Motor neuron (in vitro differentiated cells): ENCODE results near the gene METTL26. TPM values are rescaled to one million over a fixed set of nuclear protein-coding genes. Genes with fewer than 3 reads are reported as not detected.

Experiments
- ATAC-seq, 8 experiments: fragments of 200-7000 bp; cut with Tn5 transposase; replicated peaks in 6 of 8; 2 replicates each; pipeline ENCODE4 v1.8.0; 2021; ENCODE audit warnings: mild to moderate bottlenecking in 8 of 8, moderate library complexity in 8 of 8
- H3K27ac ChIP-seq, 2 donors: fragments of 250-450 bp; sonication (Bioruptor Pico); 2 replicates each; pipeline ENCODE4 v1.9.0; 2021; ENCODE audit warnings: antibody characterized with exemption in 2 of 2, mild to moderate bottlenecking in 2 of 2, moderate library complexity in 1 of 2
- H3K4me1 ChIP-seq, 2 donors: fragments of 250-450 bp; sonication (Bioruptor Pico); replicated peaks in 1 of 2; 2 replicates each; pipeline ENCODE4 v1.6.1; 2021; ENCODE audit warnings: antibody characterized with exemption in 2 of 2, mild to moderate bottlenecking in 2 of 2, moderate library complexity in 1 of 2
- H3K4me3 ChIP-seq, 5 donors: fragments of 250-450 bp; sonication (Bioruptor Pico); 2 replicates each; pipeline ENCODE4 v1.9.0; 2021; ENCODE audit warnings: antibody characterized with exemption in 5 of 5, mild to moderate bottlenecking in 5 of 5, moderate library complexity in 4 of 5
- WGBS, 10 experiments: fragments of 450-650 bp; shearing (Covaris generic); methylation state at CpG; one replicate each; pipeline ENCODE4 v1.0.0; 2022; 5-methylcytosine and 5-hydroxymethylcytosine counted together
- in situ Hi-C, 9 experiments: fragments of 400-800 bp; cut with MboI; loops; one replicate each; pipeline ENCODE4 v1.15.0; 2021; ENCODE audit warnings: low sequenced_read_pairs in 9 of 9, low pct_unique_long_range_greater_than_20kb in 2 of 9; ENCODE audit not compliant: unreplicated experiment in 9 of 9
- total RNA-seq, 8 experiments: library from RNA; unstranded; fragments of 300-600 nt; gene quantifications; 2 replicates each; pipeline versions ENCODE4 v1.2.3 to v1.2.4, GENCODE V29; 2022

METTL26 gene
- total RNA-seq, result 10 to 100 TPM; 52.5 to 97.9 (median 66.7) TPM

GRCh38 chr16:636206-637080 is at the start of gene METTL26:
Gene METTL26, minus strand, starts transcription at chr16:636305. Its CDS starts 15 bp downstream, at chr16:636290.
- peaks cover 23 to 24% of the 10 kb centered on the region in 2 donors for H3K4me1 ChIP-seq
- WGBS, 10 experiments, result 0 to 1% (median 0%) methylated on average over 2 to 14 of the region's 91 CpGs; no CpG with 5 or more reads in 3 of the 10 experiments
- peak within 1 kb of the TSS; percentile 60 to 92 (median 68) for H3K4me3 ChIP-seq
- peak within 1 kb of the TSS; percentile 95 to 97 for H3K27ac ChIP-seq
- in situ Hi-C loops, result no loop called here
- peak; percentile 77 to 88 (median 84) for ATAC-seq

- in situ Hi-C loops, result no loop called here
- ATAC-seq, result no peak
- peak overlapping the region; percentile 72 to 94 for H3K27ac ChIP-seq
- H3K4me1 ChIP-seq, result peaks cover 35 to 36% of the 10 kb centered on the region in 2 donors
- 93 to 100% methylated on average over 1 to 5 of the region's 61 CpGs; no CpG with 5 or more reads in 8 of the 10 experiments for WGBS, 10 experiments
- H3K4me3 ChIP-seq, result peak overlapping the region in 1 of 5 donors; percentile 88
These were observed 49.0 kb upstream of the METTL26 start for GRCh38 chr16:684961-685696.

- WGBS, 10 experiments, result 0 to 20% methylated on average over 4 to 6 of the region's 91 CpGs; no CpG with 5 or more reads in 8 of the 10 experiments
- Histone ChIP-seq H3K27ac (peak within 1 kb of the TSS; percentile 74 to 94), H3K4me3 (peak within 1 kb of the TSS; percentile 52 to 89 (median 85)), H3K4me1 (peaks cover 31 to 35% of the 10 kb centered on the region in 2 donors)
- peak; percentile 63 to 79 (median 68) for ATAC-seq
- in situ Hi-C loops, result no loop called here
These were observed 48.1 kb upstream of the METTL26 start, which contains the start of gene JMJD8 for GRCh38 chr16:684071-684794. Gene JMJD8, minus strand, starts transcription at chr16:684334. Its CDS starts 15 bp downstream, at chr16:684319.

- in situ Hi-C loops, result no loop called here
- Histone ChIP-seq H3K27ac (peak overlapping the region; percentile 74 to 94), H3K4me3 (peak overlapping the region; percentile 52 to 89 (median 85)), H3K4me1 (peaks cover 34 to 35% of the 10 kb centered on the region in 2 donors)
- no peak for ATAC-seq
- 0 to 80% (median 20%) methylated on average over 2 to 7 of the region's 57 CpGs; no CpG with 5 or more reads in 5 of the 10 experiments for WGBS, 10 experiments
These were observed 47.4 kb upstream of the METTL26 start for GRCh38 chr16:683396-684070.

GRCh38 chr16:682493-683395 is 46.6 kb upstream of the METTL26 start:
- Histone ChIP-seq H3K27ac (no peak overlapping the region), H3K4me1 (peaks cover 34 to 37% of the 10 kb centered on the region in 2 donors), H3K4me3 (peak overlapping the region in 2 of 5 donors; percentile 85 to 88)
- in situ Hi-C loops, result no loop called here
- ATAC-seq, result no peak
- WGBS, 10 experiments, result 74 to 93% (median 80%) methylated on average over 2 to 12 of the region's 36 CpGs; no CpG with 5 or more reads in 5 of the 10 experiments

- ATAC-seq, result no peak
- in situ Hi-C loops, result no loop called here
These were observed 45.8 kb upstream of the METTL26 start for GRCh38 chr16:681746-682427.

GRCh38 chr16:680967-681745 is 45.1 kb upstream of the METTL26 start:
- WGBS, 10 experiments, result 12 to 96% (median 72%) methylated on average over 4 to 10 of the region's 44 CpGs; no CpG with 5 or more reads in 7 of the 10 experiments
- in situ Hi-C loops, result no loop called here
- Histone ChIP-seq H3K4me1 (peaks cover 34 to 38% of the 10 kb centered on the region in 2 donors), H3K27ac (peak overlapping the region; percentile 87 to 94), H3K4me3 (peak overlapping the region; percentile 52 to 97 (median 70))
- no peak for ATAC-seq

More at GRCh38 chr16:681746-682427, 45.8 kb upstream of the METTL26 start:
- Histone ChIP-seq H3K4me1 (peaks cover 34 to 37% of the 10 kb centered on the region in 2 donors), H3K27ac (no peak overlapping the region), H3K4me3 (peak overlapping the region in 1 of 5 donors; percentile 92)
- 60 to 100% (median 76%) methylated on average over 1 to 16 of the region's 28 CpGs; no CpG with 5 or more reads in 3 of the 10 experiments for WGBS, 10 experiments

- in situ Hi-C loops, result no loop called here
- peak in 2 of 8 experiments; percentile 0 to 6 for ATAC-seq
- peak overlapping the region; percentile 87 to 94 for H3K27ac ChIP-seq
These were observed 44.5 kb upstream of the METTL26 start for GRCh38 chr16:680625-680945.

GRCh38 chr16:679814-680624 is 43.9 kb upstream of the METTL26 start, which contains the start of gene STUB1:
Gene STUB1, plus strand, starts transcription at chr16:680410. Its CDS starts 116 bp downstream, at chr16:680526.
- Histone ChIP-seq H3K4me3 (peak within 1 kb of the TSS; percentile 52 to 97 (median 70)), H3K27ac (peak within 1 kb of the TSS; percentile 97 to 98), H3K4me1 (peaks cover 38 to 41% of the 10 kb centered on the region in 2 donors)
- ATAC-seq, result peak; percentile 24 to 47 (median 35)
- WGBS, 10 experiments, result no CpG with 5 or more reads among the region's 91 CpGs
- in situ Hi-C loops, result no loop called here

More at GRCh38 chr16:680625-680945, 44.5 kb upstream of the METTL26 start:
- WGBS, 10 experiments, result 0 to 2% methylated on average over 2 to 9 of the region's 38 CpGs; no CpG with 5 or more reads in 8 of the 10 experiments
- Histone ChIP-seq H3K4me1 (peaks cover 36 to 40% of the 10 kb centered on the region in 2 donors), H3K4me3 (peak overlapping the region; percentile 52 to 97 (median 70))
